Colonic mucosa (tissue), 4 donors: ENCODE results near the gene COBL. TPM values are rescaled to one million over a fixed set of nuclear protein-coding genes. Genes with fewer than 3 reads are reported as not detected.

Source experiments
- DNase-seq: peaks from one replicate; pipeline ENCODE4 v3.0.0-alpha.2; 2020
- H3K27ac ChIP-seq: fragments of 200-600 bp; one replicate; pipeline ENCODE4 v1.8.0; 2021
- H3K27me3 ChIP-seq: fragments of 200-600 bp; one replicate; pipeline ENCODE4 v1.8.0; 2021
- H3K36me3 ChIP-seq: fragments of 200-600 bp; one replicate; pipeline ENCODE4 v1.8.0; 2021
- H3K4me1 ChIP-seq: fragments of 200-600 bp; one replicate; pipeline ENCODE4 v1.8.0; 2021; ENCODE audit warnings: mild to moderate bottlenecking
- H3K4me3 ChIP-seq: fragments of 200-600 bp; one replicate; pipeline ENCODE4 v1.8.0; 2021
- H3K9ac ChIP-seq, 2 donors: one replicate each; pipeline ENCODE4 v1.7.0; 2013; ENCODE audit warnings: control low read depth in 2 of 2, low read depth in 2 of 2, low read length in 2 of 2
- H3K9me3 ChIP-seq: fragments of 200-600 bp; one replicate; pipeline ENCODE4 v1.8.0; 2021
- intact Hi-C: fragments of 100-400 bp; cut with DNase I; formaldehyde crosslinking; loops from one replicate; pipeline ENCODE4 v1.14.1; 2022
- total RNA-seq, 2 donors: library from RNA; stranded (reverse); fragmentation: NEBNext Ultra II Directional in 1 of 2; extraction: Animal tissue kit (Norgen Biotek cat#: 25700) in 1 of 2; gene quantifications; one replicate each; pipeline ENCODE4 v1.2.1, GENCODE V29; 2021
- TF ChIP-seq, protein P1 (sequence below): fragments of 200-600 bp; IDR thresholded peaks from one replicate; pipeline ENCODE4 v1.8.0; 2022; ENCODE audit warnings: antibody characterized with exemption, mild to moderate bottlenecking
- donor health status: healthy.
- donor health status: DM: no; HTN: no; CAD: no.
- donor health status: DM: no; HTN: no; CAD: no.

Gene COBL
- total RNA-seq, 2 donors from 2014 or later = 36.8 to 49.2 TPM

DNA sequence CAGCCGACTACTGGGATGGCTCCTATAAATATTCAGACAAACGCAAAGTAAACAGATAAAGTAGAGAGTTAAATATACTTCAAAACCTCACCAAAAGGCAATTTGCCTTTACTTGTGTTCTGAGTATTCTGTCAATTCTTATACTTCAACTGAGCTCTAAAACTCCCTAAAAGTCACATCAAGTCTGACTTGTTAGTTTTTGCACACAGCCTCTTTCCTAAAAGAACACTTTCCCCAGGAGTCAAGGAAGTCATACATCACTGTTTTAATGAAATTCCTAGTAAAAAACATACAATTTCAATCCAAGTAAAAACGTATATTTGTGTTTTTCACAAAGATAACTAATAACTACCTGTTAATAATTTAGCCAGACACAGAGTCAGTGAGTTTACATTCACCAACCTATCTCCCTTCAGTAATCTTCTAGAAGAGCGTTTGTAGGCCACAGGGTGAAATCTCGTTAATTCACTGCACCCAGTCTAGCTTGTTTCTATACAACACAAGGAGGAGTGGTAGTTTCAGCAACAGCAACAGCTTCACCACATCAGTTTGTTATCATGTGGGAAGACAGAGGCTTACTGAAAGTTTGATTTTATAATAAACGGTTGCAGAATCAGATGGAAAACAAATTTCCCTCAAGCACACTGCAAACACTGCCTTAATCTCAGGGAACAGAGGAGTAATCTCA is 2.7 kb downstream of the COBL start:
- Histone ChIP-seq H3K4me3 (no peak overlapping the region), H3K27ac (no peak overlapping the region), H3K4me1 (no peaks in the 10 kb centered on the region), H3K9ac (no peak overlapping the region), H3K9me3 (no peaks in the 10 kb centered on the region), H3K27me3 (peaks cover 4% of the 10 kb centered on the region), H3K36me3 (no peaks in the 10 kb centered on the region)
- TF ChIP-seq, protein P1, sequence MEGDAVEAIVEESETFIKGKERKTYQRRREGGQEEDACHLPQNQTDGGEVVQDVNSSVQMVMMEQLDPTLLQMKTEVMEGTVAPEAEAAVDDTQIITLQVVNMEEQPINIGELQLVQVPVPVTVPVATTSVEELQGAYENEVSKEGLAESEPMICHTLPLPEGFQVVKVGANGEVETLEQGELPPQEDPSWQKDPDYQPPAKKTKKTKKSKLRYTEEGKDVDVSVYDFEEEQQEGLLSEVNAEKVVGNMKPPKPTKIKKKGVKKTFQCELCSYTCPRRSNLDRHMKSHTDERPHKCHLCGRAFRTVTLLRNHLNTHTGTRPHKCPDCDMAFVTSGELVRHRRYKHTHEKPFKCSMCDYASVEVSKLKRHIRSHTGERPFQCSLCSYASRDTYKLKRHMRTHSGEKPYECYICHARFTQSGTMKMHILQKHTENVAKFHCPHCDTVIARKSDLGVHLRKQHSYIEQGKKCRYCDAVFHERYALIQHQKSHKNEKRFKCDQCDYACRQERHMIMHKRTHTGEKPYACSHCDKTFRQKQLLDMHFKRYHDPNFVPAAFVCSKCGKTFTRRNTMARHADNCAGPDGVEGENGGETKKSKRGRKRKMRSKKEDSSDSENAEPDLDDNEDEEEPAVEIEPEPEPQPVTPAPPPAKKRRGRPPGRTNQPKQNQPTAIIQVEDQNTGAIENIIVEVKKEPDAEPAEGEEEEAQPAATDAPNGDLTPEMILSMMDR = no peak
- DNase-seq = no peak
- intact Hi-C loops = no loop called here

DNA sequence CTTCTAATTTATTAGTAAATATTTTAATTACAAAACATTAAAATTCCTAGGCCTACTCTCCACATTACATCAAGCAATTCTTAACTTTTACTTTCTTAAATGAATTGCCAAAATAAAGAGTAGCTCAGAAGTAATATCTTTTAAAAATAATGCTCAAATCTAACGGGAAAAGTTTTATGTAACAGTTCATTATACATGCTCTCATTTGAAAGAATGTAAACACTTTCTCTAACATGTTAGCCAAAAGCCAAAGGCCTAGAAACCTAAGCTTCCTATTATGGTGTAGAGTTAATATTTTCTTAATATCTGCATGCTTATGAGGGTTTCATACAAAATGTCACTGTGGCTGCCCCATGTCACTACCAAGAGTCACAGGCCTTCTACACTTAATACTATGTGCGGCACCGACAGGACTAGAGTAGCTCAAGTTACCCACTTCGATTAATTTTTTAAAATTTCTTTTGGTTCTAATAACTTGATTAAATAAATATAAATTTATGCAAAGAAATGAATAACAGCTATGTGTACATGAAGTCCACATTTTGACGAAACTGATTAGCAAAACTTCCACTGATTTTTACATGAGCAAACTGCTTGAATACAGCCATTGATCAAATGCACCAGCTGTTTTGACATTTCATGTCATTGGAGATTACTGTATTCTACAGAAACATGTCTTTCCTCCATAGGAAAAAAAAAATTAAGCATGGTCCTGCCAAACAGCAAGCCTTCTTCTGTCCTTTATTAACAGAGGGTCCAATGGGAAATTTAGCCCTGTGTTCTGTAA is 3.5 kb downstream of the COBL start:
- H3K36me3 ChIP-seq = no peaks in the 10 kb centered on the region
- no peak overlapping the region for H3K9ac ChIP-seq
- peaks cover 4% of the 10 kb centered on the region for H3K27me3 ChIP-seq
- no peak for DNase-seq
- no peaks in the 10 kb centered on the region for H3K9me3 ChIP-seq
- TF ChIP-seq, protein P1 = no peak
- H3K4me1 ChIP-seq = no peaks in the 10 kb centered on the region
- intact Hi-C loops = no loop called here
- H3K4me3 ChIP-seq = no peak overlapping the region
- H3K27ac ChIP-seq = no peak overlapping the region

DNA sequence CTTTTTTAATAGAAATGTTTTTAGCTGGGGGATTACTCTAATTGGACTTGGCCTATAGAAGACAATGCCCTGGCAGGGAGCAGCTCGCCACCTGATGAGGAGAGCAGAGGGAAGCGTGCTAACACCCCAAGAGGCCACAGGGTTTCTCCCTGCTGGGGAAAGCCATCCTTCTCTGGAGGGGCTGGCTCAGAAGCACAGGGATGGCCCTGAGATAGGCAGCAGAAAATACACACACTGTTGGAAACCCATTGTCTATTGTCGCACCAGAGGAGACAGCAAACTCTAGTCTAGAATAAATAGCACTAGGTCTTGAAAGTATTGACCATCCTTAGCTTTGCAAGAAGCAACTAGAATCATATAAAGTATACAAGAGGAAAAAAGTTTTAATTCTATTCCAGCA is 5.4 kb downstream of the COBL start:
- Histone ChIP-seq H3K4me1 (no peaks in the 10 kb centered on the region), H3K27ac (no peak overlapping the region), H3K9me3 (no peaks in the 10 kb centered on the region), H3K27me3 (no peaks in the 10 kb centered on the region), H3K36me3 (no peaks in the 10 kb centered on the region), H3K4me3 (no peak overlapping the region), H3K9ac (no peak overlapping the region)
- no peak for DNase-seq
- TF ChIP-seq, protein P1 = no peak
- intact Hi-C loops = no loop called here

DNA sequence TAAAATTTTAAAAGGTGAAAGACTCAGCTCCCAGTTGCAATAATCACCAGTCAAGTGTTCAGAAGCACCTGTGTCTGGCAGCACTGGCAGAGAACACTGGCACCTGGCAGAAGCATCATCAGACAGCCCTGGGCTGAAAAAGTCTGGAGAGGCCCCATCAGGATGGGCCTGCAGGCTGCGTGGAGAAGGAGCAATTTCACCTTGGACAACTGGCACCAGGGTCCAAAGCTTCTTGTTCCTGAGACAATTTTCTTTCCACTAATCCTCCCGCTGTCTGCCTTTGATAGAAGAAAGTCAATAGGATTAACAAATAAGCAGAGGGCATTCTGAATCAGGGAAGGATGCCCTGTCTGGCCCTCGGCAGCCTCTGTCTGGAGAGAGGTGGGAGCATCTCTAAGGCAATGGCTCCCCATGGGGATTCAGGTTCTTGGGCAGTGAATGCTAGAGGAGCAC is 6.5 kb downstream of the COBL start:
- H3K9ac ChIP-seq = no peak overlapping the region
- no peaks in the 10 kb centered on the region for H3K4me1 ChIP-seq
- H3K9me3 ChIP-seq = no peaks in the 10 kb centered on the region
- no peak for DNase-seq
- no peak overlapping the region for H3K27ac ChIP-seq
- no peaks in the 10 kb centered on the region for H3K36me3 ChIP-seq
- intact Hi-C loops = no loop called here
- no peak overlapping the region for H3K4me3 ChIP-seq
- TF ChIP-seq, protein P1 = no peak
- H3K27me3 ChIP-seq = no peaks in the 10 kb centered on the region

DNA sequence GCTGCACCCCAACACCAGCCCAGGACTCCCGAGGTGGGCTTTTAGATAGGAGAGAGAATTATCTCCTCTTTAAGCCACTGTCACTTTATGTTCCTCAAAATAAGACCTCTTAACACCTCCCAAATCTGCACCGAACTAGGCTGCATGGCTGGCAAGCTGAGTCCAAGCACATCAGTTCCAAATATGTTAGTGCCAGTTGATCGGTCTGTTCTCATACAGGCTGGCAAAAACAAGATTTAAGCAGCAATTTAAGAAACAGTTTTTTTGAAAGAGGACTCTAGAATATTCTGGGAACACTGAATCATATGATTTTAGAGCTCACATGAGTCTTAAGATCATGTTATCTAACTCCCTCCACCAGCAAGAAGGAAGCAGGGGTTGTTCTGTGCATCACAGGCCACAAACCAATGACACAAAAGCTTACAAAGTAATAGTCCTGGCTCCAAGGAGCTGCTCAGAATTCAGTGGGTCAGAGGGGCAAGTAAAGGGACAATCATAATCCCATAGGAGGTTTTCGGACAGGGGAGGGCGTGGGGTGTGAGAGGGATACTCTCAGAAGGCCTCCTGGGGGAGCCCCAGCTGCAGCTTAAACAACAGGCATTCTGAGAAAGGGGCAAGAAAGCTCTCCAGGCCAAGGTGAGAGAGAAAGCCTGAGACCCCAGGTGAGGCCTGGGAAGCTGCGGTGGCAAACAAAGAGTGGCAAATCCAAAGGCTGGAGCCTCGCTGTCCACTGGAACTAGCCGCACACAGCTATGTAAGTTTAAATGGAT is 7.1 kb downstream of the COBL start:
- no peak overlapping the region for H3K9ac ChIP-seq
- H3K27ac ChIP-seq = no peak overlapping the region
- H3K9me3 ChIP-seq = no peaks in the 10 kb centered on the region
- no peaks in the 10 kb centered on the region for H3K36me3 ChIP-seq
- TF ChIP-seq, protein P1 = no peak
- H3K27me3 ChIP-seq = no peaks in the 10 kb centered on the region
- DNase-seq = no peak
- no peaks in the 10 kb centered on the region for H3K4me1 ChIP-seq
- intact Hi-C loops = no loop called here
- H3K4me3 ChIP-seq = no peak overlapping the region
